Tibial nerve (tissue), 4 donors: ENCODE data around the gene FCSK.

Experiments used
- CTCF ChIP-seq, 5 experiments: fragments of 200-600 bp in 3 of 5; fragments of 450-650 bp in 2 of 5; sonication (generic) in 3 of 5; IDR thresholded peaks; one replicate each; pipeline ENCODE4 v1.5.1; 2016 to 2019; ENCODE audit warnings: antibody characterized with exemption in 5 of 5, mild to moderate bottlenecking in 3 of 5, moderate library complexity in 2 of 5
- EP300 ChIP-seq, 2 donors: sonication (generic); formaldehyde crosslinking; IDR thresholded peaks; one replicate each; pipeline ENCODE4 v1.6.1; 2017; ENCODE audit warnings: antibody characterized with exemption in 2 of 2, mild to moderate bottlenecking in 1 of 2
- POLR2A ChIP-seq, 2 donors: fragments of 450-650 bp; IDR thresholded peaks; one replicate each; pipeline ENCODE4 v1.6.1; 2017; ENCODE audit warnings: antibody characterized with exemption in 2 of 2, mild to moderate bottlenecking in 2 of 2, moderate library complexity in 2 of 2

- peak in 2 of 5 experiments; percentile 26 to 53 for TF ChIP-seq CTCF (IDR thresholded peaks at IDR 0.05)
- TF ChIP-seq POLR2A (IDR thresholded peaks at IDR 0.05), result no peak
- TF ChIP-seq EP300 (IDR thresholded peaks at IDR 0.05), result peak; percentile 18 to 49
Measured at GRCh38 chr16:70454222-70455034, at the start of gene FCSK.
